Chondrocyte (in vitro differentiated cells): ENCODE data around the gene CNOT6. TPM values are rescaled to one million over a fixed set of nuclear protein-coding genes. Genes with fewer than 3 reads are reported as not detected.

ENCODE experiments used
- DNase-seq: peaks from one replicate; pipeline ENCODE4 v3.0.0; 2021; ENCODE audit warnings: mixed read lengths, low spot score
- H3K27ac Mint-ChIP-seq: one replicate; pipeline ENCODE4 v1.8.0; 2021; ENCODE audit warnings: mild to moderate bottlenecking, moderate library complexity, mixed read lengths; ENCODE audit not compliant: unreplicated experiment
- H3K27me3 Mint-ChIP-seq: 2 replicates; pipeline ENCODE4 v1.8.0; 2021; ENCODE audit warnings: low read depth, mixed read lengths
- H3K36me3 Mint-ChIP-seq: 2 replicates; pipeline ENCODE4 v1.8.0; 2021; ENCODE audit warnings: low read depth, mixed read lengths
- H3K4me1 Mint-ChIP-seq: 2 replicates; pipeline ENCODE4 v1.8.0; 2021; ENCODE audit warnings: low read depth, mild to moderate bottlenecking, mixed read lengths
- H3K4me3 Mint-ChIP-seq: one replicate; pipeline ENCODE4 v1.8.0; 2021; ENCODE audit warnings: mild to moderate bottlenecking, moderate library complexity, mixed read lengths; ENCODE audit not compliant: unreplicated experiment
- H3K9me3 Mint-ChIP-seq: 2 replicates; pipeline ENCODE4 v1.8.0; 2021; ENCODE audit warnings: low read depth, mixed read lengths
- CTCF ChIP-seq: fragments of 200-600 bp; sonication (generic); IDR thresholded peaks from 2 replicates; pipeline ENCODE4 v1.5.0; 2021; ENCODE audit warnings: antibody characterized with exemption, mild to moderate bottlenecking, moderate library complexity
- total RNA-seq: library from RNA; stranded (reverse); gene quantifications from 3 replicates; pipeline ENCODE4 v1.2.1, GENCODE V29; 2021

CNOT6 gene
- total RNA-seq, 1 donor from 2014 or later: 24.7 TPM

DNA sequence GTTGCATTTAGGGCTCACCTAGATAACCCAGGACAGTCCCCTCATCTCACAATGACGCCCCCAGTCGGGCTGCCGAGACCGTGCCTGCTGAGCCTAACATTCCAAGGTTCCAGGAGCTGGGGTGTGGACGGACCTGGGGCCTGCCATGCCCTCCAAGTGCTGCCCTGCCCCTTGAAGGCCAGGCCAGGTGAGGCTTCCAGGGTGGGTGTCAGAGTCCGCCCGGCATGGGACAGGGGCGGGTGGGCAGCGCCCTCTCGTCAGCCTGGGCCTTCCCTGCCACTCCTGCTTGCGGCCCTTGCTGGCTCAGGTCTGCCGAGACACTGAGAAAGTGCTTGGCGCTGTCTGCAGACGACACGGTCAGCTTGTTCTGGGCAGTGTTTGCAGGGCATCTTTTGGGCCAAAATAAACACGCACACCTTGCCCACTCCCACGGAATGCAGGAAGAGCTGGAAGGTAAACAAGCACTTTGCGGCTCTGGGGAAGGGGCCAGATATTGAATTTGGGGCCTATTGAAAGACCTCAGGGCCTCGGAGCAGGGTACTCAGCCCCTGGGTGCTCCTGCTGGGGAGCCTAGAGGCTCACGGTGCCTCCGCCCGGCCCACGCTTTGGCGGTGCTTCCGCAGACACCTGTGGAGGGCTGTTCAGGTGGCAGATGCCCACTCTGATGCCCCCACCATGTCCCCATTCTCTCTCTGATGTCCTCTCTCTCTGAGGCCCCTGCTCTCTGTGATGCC is 101.4 kb downstream of the CNOT6 start:
- Mint-ChIP-seq H3K36me3 (no peaks in the 10 kb centered on the region), H3K4me3 (no peak overlapping the region), H3K4me1 (peaks cover 4% of the 10 kb centered on the region), H3K27me3 (peaks cover 8% of the 10 kb centered on the region), H3K9me3 (no peaks in the 10 kb centered on the region), H3K27ac (peak overlapping the region; percentile 73)
- TF ChIP-seq CTCF: no peak
- no peak for DNase-seq

DNA sequence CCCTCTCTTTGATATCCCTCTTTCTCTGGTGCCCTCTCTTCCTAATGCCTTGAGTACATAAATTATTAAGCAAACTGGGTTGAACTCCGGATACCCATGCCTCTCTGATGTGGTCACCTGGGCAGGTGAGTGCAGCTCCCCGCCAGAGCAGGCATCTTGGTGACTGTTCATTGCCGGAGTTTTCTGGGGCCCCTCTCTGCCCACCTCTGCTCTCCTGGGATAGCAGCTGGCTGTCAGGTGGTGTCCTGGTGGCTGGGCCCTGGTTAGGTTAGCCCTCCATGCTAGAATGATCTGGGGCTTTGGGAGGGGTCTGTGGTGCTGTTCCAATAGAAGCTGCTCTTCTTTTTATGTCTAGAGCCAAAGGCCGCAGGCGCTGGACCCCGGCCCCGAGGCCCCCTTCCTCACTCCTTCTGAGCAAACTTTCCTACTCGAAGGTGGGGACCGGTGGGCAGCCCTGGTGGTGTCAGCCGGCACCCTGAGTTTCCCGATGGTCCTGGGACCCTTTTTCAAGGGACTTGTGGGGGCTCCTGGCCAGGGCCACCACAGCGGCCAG is 102.0 kb downstream of the CNOT6 start:
- H3K27me3 Mint-ChIP-seq: peaks cover 8% of the 10 kb centered on the region
- H3K27ac Mint-ChIP-seq: peak overlapping the region; percentile 73
- no peak for DNase-seq
- H3K36me3 Mint-ChIP-seq: no peaks in the 10 kb centered on the region
- no peak for TF ChIP-seq CTCF
- no peak overlapping the region for H3K4me3 Mint-ChIP-seq
- no peaks in the 10 kb centered on the region for H3K9me3 Mint-ChIP-seq
- peaks cover 4% of the 10 kb centered on the region for H3K4me1 Mint-ChIP-seq

GRCh38 chr5:180596668-180597231 is 102.6 kb downstream of the CNOT6 start:
- no peaks in the 10 kb centered on the region for H3K36me3 Mint-ChIP-seq
- no peak overlapping the region for H3K27ac Mint-ChIP-seq
- no peak overlapping the region for H3K4me3 Mint-ChIP-seq
- H3K4me1 Mint-ChIP-seq: peaks cover 4% of the 10 kb centered on the region
- TF ChIP-seq CTCF: no peak
- peaks cover 8% of the 10 kb centered on the region for H3K27me3 Mint-ChIP-seq
- no peaks in the 10 kb centered on the region for H3K9me3 Mint-ChIP-seq
- DNase-seq: no peak

GRCh38 chr5:180598316-180598701 is 104.1 kb downstream of the CNOT6 start:
- Mint-ChIP-seq H3K9me3 (no peaks in the 10 kb centered on the region), H3K36me3 (no peaks in the 10 kb centered on the region), H3K27ac (no peak overlapping the region), H3K4me3 (no peak overlapping the region), H3K4me1 (no peaks in the 10 kb centered on the region), H3K27me3 (peaks cover 2% of the 10 kb centered on the region)
- no peak for TF ChIP-seq CTCF
- no peak for DNase-seq

DNA sequence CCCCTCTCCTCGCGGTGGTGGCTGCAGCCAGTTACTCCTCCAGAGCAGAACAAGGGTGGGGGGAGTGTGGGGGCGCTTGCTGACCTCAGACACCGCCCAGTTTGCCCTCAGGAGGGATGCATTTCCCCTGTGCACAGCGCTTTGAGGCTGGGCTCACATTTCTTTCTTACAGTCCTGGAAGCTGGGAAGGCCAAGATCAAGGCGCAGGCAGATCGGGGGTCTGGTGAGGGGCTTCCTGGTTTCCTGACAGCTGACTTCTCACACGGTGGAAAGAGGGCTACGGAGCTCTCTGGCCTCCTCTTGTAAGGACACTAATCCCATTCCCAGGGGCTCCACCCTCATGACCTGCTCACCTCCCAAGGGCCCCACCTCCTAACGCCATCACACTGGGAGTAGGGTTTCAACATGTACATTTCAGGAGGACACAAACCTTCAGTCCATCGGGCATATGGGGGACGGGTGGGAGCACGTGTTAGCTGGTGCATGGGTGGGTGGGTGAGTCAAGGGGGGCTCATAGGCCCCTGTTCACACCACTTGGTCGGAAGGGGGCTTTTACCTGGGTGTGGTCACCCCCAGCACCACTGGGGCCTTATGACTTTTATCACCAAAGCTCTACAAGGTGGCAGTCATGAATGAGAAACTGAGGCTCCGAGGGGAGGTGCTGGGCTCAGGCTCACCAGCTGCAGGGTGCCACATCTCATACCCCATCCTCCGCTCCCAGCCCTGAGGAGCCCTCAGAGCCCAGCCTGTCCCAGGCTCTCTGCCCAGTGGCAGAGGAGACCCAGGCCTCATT is 104.8 kb downstream of the CNOT6 start:
- Mint-ChIP-seq H3K27ac (no peak overlapping the region), H3K27me3 (no peaks in the 10 kb centered on the region), H3K4me3 (no peak overlapping the region), H3K9me3 (no peaks in the 10 kb centered on the region), H3K4me1 (no peaks in the 10 kb centered on the region), H3K36me3 (no peaks in the 10 kb centered on the region)
- TF ChIP-seq CTCF: no peak
- DNase-seq: no peak
